Testis (tissue), 2 donors: Measurements from ENCODE around the gene MINDY4.

Experiments
- CTCF ChIP-seq, 3 experiments: fragments of 450-650 bp in 2 of 3; fragments of 200-600 bp in 1 of 3; sonication (generic) in 1 of 3; IDR thresholded peaks; one replicate each; pipeline ENCODE4 v1.5.1; 2016 to 2019; ENCODE audit warnings: antibody characterized with exemption in 3 of 3, mild to moderate bottlenecking in 2 of 3, moderate library complexity in 1 of 3
- POLR2A ChIP-seq: fragments of 450-650 bp; IDR thresholded peaks from one replicate; pipeline ENCODE4 v1.6.1; 2017; ENCODE audit warnings: antibody characterized with exemption, mild to moderate bottlenecking, moderate library complexity

DNA sequence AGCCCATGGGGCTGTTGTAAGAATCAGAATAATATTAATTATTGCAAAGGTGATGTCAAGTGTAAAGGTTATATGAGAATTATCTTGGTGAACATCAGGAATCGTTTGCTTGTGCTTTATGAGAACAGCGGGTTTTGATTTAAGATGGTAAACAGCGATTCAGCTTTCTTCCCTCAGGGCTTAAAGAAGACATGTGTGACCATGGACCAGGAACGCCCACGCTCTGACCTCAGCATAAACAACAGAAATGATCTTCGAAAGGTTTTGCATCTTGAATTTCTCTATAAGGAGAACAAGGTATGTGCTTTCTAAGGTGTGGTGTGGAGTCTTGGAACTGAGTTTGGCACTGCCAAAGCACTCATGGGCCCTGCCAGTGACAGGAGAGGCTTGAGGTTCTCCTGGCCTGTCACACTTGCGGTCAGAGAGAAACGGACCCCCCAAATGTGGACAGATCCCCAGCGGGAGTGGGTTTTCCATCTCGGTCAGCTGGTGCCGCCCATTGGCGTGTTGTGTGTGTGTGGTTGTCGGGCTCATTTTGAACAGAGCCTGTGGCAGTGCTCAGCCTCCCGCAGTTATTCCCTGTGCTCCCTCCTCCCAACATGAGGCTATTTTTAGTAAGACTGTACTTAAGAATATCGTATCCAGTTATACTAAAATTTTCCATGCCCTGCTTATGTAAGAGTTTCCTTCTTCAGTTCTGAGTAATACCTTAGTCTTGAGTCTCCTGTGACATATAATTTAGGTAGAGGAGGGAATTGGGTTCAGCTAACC lies 7.2 kb downstream of the MINDY4 start:
- no peak for TF ChIP-seq CTCF (IDR thresholded peaks at IDR 0.05)
- TF ChIP-seq POLR2A, result no peak
